DND-41 (cell line): ENCODE results near the gene RIT2.

Source experiments
- ATAC-seq: fragments of 200-7000 bp; cut with Tn5 transposase; 3 replicates; pipeline ENCODE4 v1.9.1; 2021; ENCODE audit warnings: low read depth; ENCODE audit not compliant: insufficient read depth
- DNase-seq: peaks from one replicate; pipeline ENCODE4 v3.0.0-alpha.2; 2020
- H2AFZ ChIP-seq: 2 replicates; pipeline ENCODE4 v1.6.0; 2012; ENCODE audit warnings: low read depth, low read length
- H3K27ac ChIP-seq: 2 replicates; pipeline ENCODE4 v1.5.1; 2012; ENCODE audit warnings: low read length, inconsistent platforms
- H3K27me3 ChIP-seq: fragments of 200-600 bp; sonication (generic); 2 replicates; pipeline ENCODE4 v1.6.0; 2012; ENCODE audit warnings: low read length, mild to moderate bottlenecking, inconsistent platforms; ENCODE audit not compliant: insufficient read depth, poor library complexity
- H3K36me3 ChIP-seq: 2 replicates; pipeline ENCODE4 v1.5.1; 2012; ENCODE audit warnings: low read length, inconsistent platforms; ENCODE audit not compliant: insufficient read depth
- H3K4me1 ChIP-seq: 2 replicates; pipeline ENCODE4 v1.5.1; 2012; ENCODE audit warnings: mild to moderate bottlenecking, low read length; ENCODE audit not compliant: insufficient read depth
- H3K4me2 ChIP-seq: 2 replicates; pipeline ENCODE4 v1.6.0; 2012; ENCODE audit warnings: mild to moderate bottlenecking, moderate library complexity, low read length, inconsistent platforms; ENCODE audit not compliant: insufficient read depth
- H3K4me3 ChIP-seq, 2 experiments: fragments of 200-600 bp in 1 of 2; shearing (Covaris generic) in 1 of 2; 2 replicates each; pipeline ENCODE4 v1.5.1; 2012 to 2016; ENCODE audit warnings: inconsistent platforms in 2 of 2, low read length in 2 of 2, mild to moderate bottlenecking in 2 of 2, low read depth in 1 of 2, moderate library complexity in 1 of 2
- H3K79me2 ChIP-seq: 2 replicates; pipeline ENCODE4 v1.6.0; 2012; ENCODE audit warnings: low read length, inconsistent platforms; ENCODE audit not compliant: insufficient read depth
- H3K9ac ChIP-seq: 2 replicates; pipeline ENCODE4 v1.6.0; 2012; ENCODE audit warnings: low read depth, mild to moderate bottlenecking, inconsistent platforms, low read length, moderate library complexity
- H3K9me3 ChIP-seq: 2 replicates; pipeline ENCODE4 v1.5.1; 2012; ENCODE audit warnings: low read length, moderate library complexity, mild to moderate bottlenecking, inconsistent platforms; ENCODE audit not compliant: insufficient read depth, severe bottlenecking
- H4K20me1 ChIP-seq: 2 replicates; pipeline ENCODE4 v1.6.0; 2012; ENCODE audit warnings: low read length; ENCODE audit not compliant: insufficient read depth
- EZH2 ChIP-seq: IDR thresholded peaks from 3 replicates; pipeline ENCODE4 v1.6.1; 2012; ENCODE audit warnings: borderline replicate concordance, low read depth, mild to moderate bottlenecking, moderate library complexity, low read length, inconsistent platforms; ENCODE audit not compliant: severe bottlenecking
- TF ChIP-seq, protein P1 (sequence below): IDR thresholded peaks from 2 replicates; pipeline ENCODE4 v1.5.1; 2012; ENCODE audit warnings: borderline replicate concordance, low read length, moderate library complexity, mild to moderate bottlenecking; ENCODE audit not compliant: poor library complexity, severe bottlenecking; ENCODE audit errors: extremely low read depth

RIT2 gene

GRCh38 chr18:42864876-42865275 is 250.6 kb downstream of the RIT2 start:
- no peaks in the 10 kb centered on the region for H4K20me1 ChIP-seq
- no peaks in the 10 kb centered on the region for H3K36me3 ChIP-seq
- ATAC-seq = no peak
- H3K4me3 ChIP-seq = no peak overlapping the region
- TF ChIP-seq EZH2 = no peak
- TF ChIP-seq, protein P1, sequence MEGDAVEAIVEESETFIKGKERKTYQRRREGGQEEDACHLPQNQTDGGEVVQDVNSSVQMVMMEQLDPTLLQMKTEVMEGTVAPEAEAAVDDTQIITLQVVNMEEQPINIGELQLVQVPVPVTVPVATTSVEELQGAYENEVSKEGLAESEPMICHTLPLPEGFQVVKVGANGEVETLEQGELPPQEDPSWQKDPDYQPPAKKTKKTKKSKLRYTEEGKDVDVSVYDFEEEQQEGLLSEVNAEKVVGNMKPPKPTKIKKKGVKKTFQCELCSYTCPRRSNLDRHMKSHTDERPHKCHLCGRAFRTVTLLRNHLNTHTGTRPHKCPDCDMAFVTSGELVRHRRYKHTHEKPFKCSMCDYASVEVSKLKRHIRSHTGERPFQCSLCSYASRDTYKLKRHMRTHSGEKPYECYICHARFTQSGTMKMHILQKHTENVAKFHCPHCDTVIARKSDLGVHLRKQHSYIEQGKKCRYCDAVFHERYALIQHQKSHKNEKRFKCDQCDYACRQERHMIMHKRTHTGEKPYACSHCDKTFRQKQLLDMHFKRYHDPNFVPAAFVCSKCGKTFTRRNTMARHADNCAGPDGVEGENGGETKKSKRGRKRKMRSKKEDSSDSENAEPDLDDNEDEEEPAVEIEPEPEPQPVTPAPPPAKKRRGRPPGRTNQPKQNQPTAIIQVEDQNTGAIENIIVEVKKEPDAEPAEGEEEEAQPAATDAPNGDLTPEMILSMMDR = no peak
- no peak overlapping the region for H3K9ac ChIP-seq
- no peak overlapping the region for H3K4me2 ChIP-seq
- no peaks in the 10 kb centered on the region for H3K9me3 ChIP-seq
- no peak overlapping the region for H3K27ac ChIP-seq
- H2AFZ ChIP-seq = no peak overlapping the region
- H3K4me1 ChIP-seq = no peaks in the 10 kb centered on the region
- H3K27me3 ChIP-seq = no peaks in the 10 kb centered on the region
- no peak for DNase-seq
- H3K79me2 ChIP-seq = no peaks in the 10 kb centered on the region

- no peaks in the 10 kb centered on the region for H3K9me3 ChIP-seq
- H3K4me3 ChIP-seq = no peak overlapping the region
- TF ChIP-seq, protein P1 = no peak
- no peak for TF ChIP-seq EZH2
- no peaks in the 10 kb centered on the region for H3K27me3 ChIP-seq
- no peak for DNase-seq
- no peak overlapping the region for H3K4me2 ChIP-seq
- no peaks in the 10 kb centered on the region for H3K4me1 ChIP-seq
- ATAC-seq = no peak
- no peaks in the 10 kb centered on the region for H4K20me1 ChIP-seq
- H3K79me2 ChIP-seq = no peaks in the 10 kb centered on the region
- no peak overlapping the region for H3K9ac ChIP-seq
- no peak overlapping the region for H2AFZ ChIP-seq
- H3K36me3 ChIP-seq = no peaks in the 10 kb centered on the region
- no peak overlapping the region for H3K27ac ChIP-seq
These were observed 254.2 kb downstream of the RIT2 start for GRCh38 chr18:42861271-42861670.

- H4K20me1 ChIP-seq = no peaks in the 10 kb centered on the region
- no peak overlapping the region for H3K4me3 ChIP-seq
- TF ChIP-seq, protein P1 = no peak
- no peak for TF ChIP-seq EZH2
- no peak for DNase-seq
- H3K27ac ChIP-seq = no peak overlapping the region
- no peaks in the 10 kb centered on the region for H3K36me3 ChIP-seq
- no peaks in the 10 kb centered on the region for H3K79me2 ChIP-seq
- no peak overlapping the region for H2AFZ ChIP-seq
- no peaks in the 10 kb centered on the region for H3K27me3 ChIP-seq
- no peak overlapping the region for H3K9ac ChIP-seq
- H3K9me3 ChIP-seq = no peaks in the 10 kb centered on the region
- no peak overlapping the region for H3K4me2 ChIP-seq
- ATAC-seq = no peak
- H3K4me1 ChIP-seq = no peaks in the 10 kb centered on the region
These were observed 254.9 kb downstream of the RIT2 start for GRCh38 chr18:42860548-42860947.

DNA sequence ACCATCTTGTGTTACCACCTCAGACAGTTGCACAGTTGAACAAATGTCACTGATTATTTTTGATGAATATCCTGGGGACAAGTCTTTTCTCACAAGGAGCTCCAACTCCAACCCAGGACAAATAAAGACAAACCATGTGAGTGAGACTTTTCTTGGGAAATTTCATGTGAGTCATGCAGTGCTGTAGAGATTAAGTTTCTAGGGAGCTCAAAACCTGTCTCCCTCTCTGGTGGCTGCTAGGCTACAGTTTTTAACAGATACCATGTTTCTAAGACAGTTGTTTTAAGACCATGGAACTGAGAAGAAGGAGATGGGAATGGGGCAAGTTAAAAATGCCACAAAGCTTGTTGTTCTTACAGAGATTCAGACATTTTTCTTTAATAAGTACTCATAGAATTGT is 255.5 kb downstream of the RIT2 start:
- Histone ChIP-seq H3K4me1 (no peaks in the 10 kb centered on the region), H3K4me3 (no peak overlapping the region), H3K4me2 (no peak overlapping the region), H3K79me2 (no peaks in the 10 kb centered on the region), H4K20me1 (no peaks in the 10 kb centered on the region), H2AFZ (no peak overlapping the region), H3K9me3 (no peaks in the 10 kb centered on the region), H3K27me3 (no peaks in the 10 kb centered on the region), H3K9ac (no peak overlapping the region), H3K27ac (no peak overlapping the region), H3K36me3 (no peaks in the 10 kb centered on the region)
- ATAC-seq (no peak), DNase-seq (no peak)
- TF ChIP-seq EZH2 = no peak
- TF ChIP-seq, protein P1 = no peak
